ENCODE measurements around the gene CCL21. TPM values are rescaled to one million over a fixed set of nuclear protein-coding genes. Genes with fewer than 3 reads are reported as not detected.

Gene CCL21
- total and polyA plus RNA-seq, 2 of the 13 experiments (the other 11 are each of a cell fraction or from before 2014, with no cell fraction given) = not detected

DNA sequence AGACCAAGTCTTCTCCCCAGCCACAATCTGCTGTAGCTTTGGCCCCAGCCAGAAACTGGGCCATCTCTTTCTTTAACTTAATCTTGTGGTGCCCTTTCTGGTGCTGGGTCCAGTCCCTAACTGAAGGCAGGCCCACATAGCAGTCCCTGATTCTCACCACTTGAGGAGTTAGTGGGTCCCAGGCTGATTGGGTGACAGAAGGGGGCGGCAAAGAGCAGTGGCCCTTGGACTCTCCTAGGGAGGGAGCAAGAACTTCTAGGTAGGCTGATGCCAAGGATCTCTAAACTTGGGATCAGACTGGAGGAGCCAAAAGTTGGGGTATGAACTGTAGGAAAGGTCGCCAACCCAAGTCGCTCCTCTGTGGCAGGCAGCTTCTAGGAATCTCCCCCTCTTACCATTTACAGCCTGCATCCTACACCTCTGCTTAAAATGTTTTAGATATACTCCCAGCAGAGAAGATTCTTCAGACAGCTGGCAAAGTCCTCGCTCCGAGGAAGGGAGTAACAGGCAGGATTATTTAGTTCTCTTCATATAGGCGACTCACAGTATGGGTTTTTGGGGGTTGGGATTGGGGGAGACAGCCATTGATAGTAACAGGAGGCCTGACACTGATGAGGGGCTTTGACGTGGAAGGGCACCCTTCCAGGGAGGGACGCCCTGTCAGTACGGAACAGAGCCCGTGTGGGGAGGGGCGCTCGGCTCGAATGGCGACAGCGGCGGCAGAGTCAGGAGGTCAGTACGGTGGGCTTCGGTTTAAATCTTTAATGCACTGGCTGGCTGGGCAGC lies 45.5 kb downstream of the CCL21 start (continued):
- TF ChIP-seq, protein P1, sequence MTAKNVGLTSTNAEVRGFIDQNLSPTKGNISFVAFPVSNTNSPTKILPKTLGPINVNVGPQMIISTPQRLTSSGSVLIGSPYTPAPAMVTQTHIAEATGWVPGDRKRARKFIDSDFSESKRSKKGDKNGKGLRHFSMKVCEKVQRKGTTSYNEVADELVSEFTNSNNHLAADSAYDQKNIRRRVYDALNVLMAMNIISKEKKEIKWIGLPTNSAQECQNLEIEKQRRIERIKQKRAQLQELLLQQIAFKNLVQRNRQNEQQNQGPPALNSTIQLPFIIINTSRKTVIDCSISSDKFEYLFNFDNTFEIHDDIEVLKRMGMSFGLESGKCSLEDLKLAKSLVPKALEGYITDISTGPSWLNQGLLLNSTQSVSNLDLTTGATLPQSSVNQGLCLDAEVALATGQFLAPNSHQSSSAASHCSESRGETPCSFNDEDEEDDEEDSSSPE (CRISPR knock-in tag; IDR thresholded peaks at IDR 0.05) = no peak
- TF ChIP-seq, protein P2, sequence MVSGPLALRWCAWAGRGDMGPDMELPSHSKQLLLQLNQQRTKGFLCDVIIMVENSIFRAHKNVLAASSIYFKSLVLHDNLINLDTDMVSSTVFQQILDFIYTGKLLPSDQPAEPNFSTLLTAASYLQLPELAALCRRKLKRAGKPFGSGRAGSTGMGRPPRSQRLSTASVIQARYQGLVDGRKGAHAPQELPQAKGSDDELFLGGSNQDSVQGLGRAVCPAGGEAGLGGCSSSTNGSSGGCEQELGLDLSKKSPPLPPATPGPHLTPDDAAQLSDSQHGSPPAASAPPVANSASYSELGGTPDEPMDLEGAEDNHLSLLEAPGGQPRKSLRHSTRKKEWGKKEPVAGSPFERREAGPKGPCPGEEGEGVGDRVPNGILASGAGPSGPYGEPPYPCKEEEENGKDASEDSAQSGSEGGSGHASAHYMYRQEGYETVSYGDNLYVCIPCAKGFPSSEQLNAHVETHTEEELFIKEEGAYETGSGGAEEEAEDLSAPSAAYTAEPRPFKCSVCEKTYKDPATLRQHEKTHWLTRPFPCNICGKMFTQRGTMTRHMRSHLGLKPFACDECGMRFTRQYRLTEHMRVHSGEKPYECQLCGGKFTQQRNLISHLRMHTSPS (CRISPR knock-in tag; IDR thresholded peaks at IDR 0.05; ENCODE audit: low read depth) = no peak
- TF ChIP-seq, protein P3, sequence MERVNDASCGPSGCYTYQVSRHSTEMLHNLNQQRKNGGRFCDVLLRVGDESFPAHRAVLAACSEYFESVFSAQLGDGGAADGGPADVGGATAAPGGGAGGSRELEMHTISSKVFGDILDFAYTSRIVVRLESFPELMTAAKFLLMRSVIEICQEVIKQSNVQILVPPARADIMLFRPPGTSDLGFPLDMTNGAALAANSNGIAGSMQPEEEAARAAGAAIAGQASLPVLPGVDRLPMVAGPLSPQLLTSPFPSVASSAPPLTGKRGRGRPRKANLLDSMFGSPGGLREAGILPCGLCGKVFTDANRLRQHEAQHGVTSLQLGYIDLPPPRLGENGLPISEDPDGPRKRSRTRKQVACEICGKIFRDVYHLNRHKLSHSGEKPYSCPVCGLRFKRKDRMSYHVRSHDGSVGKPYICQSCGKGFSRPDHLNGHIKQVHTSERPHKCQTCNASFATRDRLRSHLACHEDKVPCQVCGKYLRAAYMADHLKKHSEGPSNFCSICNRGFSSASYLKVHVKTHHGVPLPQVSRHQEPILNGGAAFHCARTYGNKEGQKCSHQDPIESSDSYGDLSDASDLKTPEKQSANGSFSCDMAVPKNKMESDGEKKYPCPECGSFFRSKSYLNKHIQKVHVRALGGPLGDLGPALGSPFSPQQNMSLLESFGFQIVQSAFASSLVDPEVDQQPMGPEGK (CRISPR knock-in tag; IDR thresholded peaks at IDR 0.05) = peak; percentile 49; the same call in 1 of the 2 replicates
- TF ChIP-seq HNF4A (CRISPR knock-in tag; IDR thresholded peaks at IDR 0.05) (peak; percentile 81), FOXJ3 (CRISPR knock-in tag; IDR thresholded peaks at IDR 0.05; ENCODE audit: borderline replicate concordance) (no peak), TAF15 (IDR thresholded peaks at IDR 0.05; ENCODE audit: low read depth, low read length, poor library complexity, severe bottlenecking) (no peak), ZFP82 (CRISPR knock-in tag; IDR thresholded peaks at IDR 0.05; ENCODE audit: borderline replicate concordance) (no peak), STAG1 (CRISPR knock-in tag; IDR thresholded peaks at IDR 0.05) (peak; percentile 30; the same call in 1 of the 2 replicates), SOX5 (CRISPR knock-in tag; IDR thresholded peaks at IDR 0.05; ENCODE audit: borderline replicate concordance) (no peak), MZF1 (CRISPR knock-in tag; IDR thresholded peaks at IDR 0.05; ENCODE audit: borderline replicate concordance) (no peak), CBX2 (IDR thresholded peaks at IDR 0.05; ENCODE audit: low read depth, low read length) (no peak), CBX2 (CRISPR knock-in tag; IDR thresholded peaks at IDR 0.05; ENCODE audit: low read depth) (no peak), NKX3-1 (CRISPR knock-in tag; IDR thresholded peaks at IDR 0.05) (no peak), HNF4G (IDR thresholded peaks at IDR 0.05; ENCODE audit: borderline replicate concordance, low read depth, low read length) (peak; percentile 73), HNF4G (CRISPR knock-in tag; IDR thresholded peaks at IDR 0.05; ENCODE audit: borderline replicate concordance, low read depth) (no peak), NR2C2 (CRISPR knock-in tag; IDR thresholded peaks at IDR 0.05; ENCODE audit: borderline replicate concordance) (no peak), ZBED4 (CRISPR knock-in tag; IDR thresholded peaks at IDR 0.05; ENCODE audit: borderline replicate concordance) (peak; percentile 55; the same call in 1 of the 2 replicates), ZNF614 (CRISPR knock-in tag; IDR thresholded peaks at IDR 0.05; ENCODE audit: borderline replicate concordance) (no peak)
- TF ChIP-seq, protein P4, sequence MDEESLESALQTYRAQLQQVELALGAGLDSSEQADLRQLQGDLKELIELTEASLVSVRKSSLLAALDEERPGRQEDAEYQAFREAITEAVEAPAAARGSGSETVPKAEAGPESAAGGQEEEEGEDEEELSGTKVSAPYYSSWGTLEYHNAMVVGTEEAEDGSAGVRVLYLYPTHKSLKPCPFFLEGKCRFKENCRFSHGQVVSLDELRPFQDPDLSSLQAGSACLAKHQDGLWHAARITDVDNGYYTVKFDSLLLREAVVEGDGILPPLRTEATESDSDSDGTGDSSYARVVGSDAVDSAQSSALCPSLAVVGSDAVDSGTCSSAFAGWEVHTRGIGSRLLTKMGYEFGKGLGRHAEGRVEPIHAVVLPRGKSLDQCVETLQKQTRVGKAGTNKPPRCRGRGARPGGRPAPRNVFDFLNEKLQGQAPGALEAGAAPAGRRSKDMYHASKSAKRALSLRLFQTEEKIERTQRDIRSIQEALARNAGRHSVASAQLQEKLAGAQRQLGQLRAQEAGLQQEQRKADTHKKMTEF (CRISPR knock-in tag; IDR thresholded peaks at IDR 0.05) = no peak
